GM12864 (cell line): ENCODE results near the gene DDRGK1.

Experiments used
- DNase-seq: peaks from one replicate; pipeline ENCODE4 v3.0.0-alpha.2; 2011; ENCODE audit warnings: low read depth
- H3K4me3 ChIP-seq: 2 replicates; pipeline ENCODE4 v1.5.1; 2011; ENCODE audit warnings: mild to moderate bottlenecking, low read depth, low read length, control low read depth
- CTCF ChIP-seq: IDR thresholded peaks from 2 replicates; pipeline ENCODE4 v1.5.1; 2011; ENCODE audit warnings: low read depth, mild to moderate bottlenecking, moderate library complexity, low read length, control low read depth, inconsistent platforms; ENCODE audit errors: missing control alignments

DDRGK1 gene

GRCh38 chr20:3202965-3203314, 1.5 kb downstream of the DDRGK1 start:
- peak overlapping the region; percentile 74 for H3K4me3 ChIP-seq
- no peak for TF ChIP-seq CTCF
- DNase-seq: no peak

- no peak for TF ChIP-seq CTCF
- no peak overlapping the region for H3K4me3 ChIP-seq
- DNase-seq: no peak
Observed at GRCh38 chr20:3199976-3200755, 4.3 kb downstream of the DDRGK1 start.

- DNase-seq: no peak
- H3K4me3 ChIP-seq: no peak overlapping the region
- no peak for TF ChIP-seq CTCF
Observed at GRCh38 chr20:3199206-3199605, 5.3 kb downstream of the DDRGK1 start.

GRCh38 chr20:3195590-3196237, 8.8 kb downstream of the DDRGK1 start:
- H3K4me3 ChIP-seq: no peak overlapping the region
- DNase-seq: no peak
- TF ChIP-seq CTCF: no peak

- DNase-seq: no peak
- no peak for TF ChIP-seq CTCF
- no peak overlapping the region for H3K4me3 ChIP-seq
Observed at GRCh38 chr20:3194617-3195280, 9.7 kb downstream of the DDRGK1 start.

- TF ChIP-seq CTCF: no peak
Observed at GRCh38 chr20:3193806-3194616, 10.5 kb downstream of the DDRGK1 start.

More at GRCh38 chr20:3193806-3194616, 10.5 kb downstream of the DDRGK1 start:
- no peak for DNase-seq
- H3K4me3 ChIP-seq: no peak overlapping the region
